NCI-H345 treated with DMSO at 0.1 percent for 48 hours (cell line): ENCODE data around the gene REC114.
"Not testable (repeated sequence)": the region's sequence is repeated elsewhere in the genome, so short reads cannot be mapped to it uniquely, and the experiment has no call there.

Experiments used
- DNase-seq: peaks from one replicate; lab custom pipeline; 2025; ENCODE audit not compliant: unreplicated experiment; lab: John Stamatoyannopoulos, UW

REC114 gene

GRCh38 chr15:73573572-73573971 lies 130.6 kb downstream of the REC114 start:
- DNase-seq: no peak

DNA sequence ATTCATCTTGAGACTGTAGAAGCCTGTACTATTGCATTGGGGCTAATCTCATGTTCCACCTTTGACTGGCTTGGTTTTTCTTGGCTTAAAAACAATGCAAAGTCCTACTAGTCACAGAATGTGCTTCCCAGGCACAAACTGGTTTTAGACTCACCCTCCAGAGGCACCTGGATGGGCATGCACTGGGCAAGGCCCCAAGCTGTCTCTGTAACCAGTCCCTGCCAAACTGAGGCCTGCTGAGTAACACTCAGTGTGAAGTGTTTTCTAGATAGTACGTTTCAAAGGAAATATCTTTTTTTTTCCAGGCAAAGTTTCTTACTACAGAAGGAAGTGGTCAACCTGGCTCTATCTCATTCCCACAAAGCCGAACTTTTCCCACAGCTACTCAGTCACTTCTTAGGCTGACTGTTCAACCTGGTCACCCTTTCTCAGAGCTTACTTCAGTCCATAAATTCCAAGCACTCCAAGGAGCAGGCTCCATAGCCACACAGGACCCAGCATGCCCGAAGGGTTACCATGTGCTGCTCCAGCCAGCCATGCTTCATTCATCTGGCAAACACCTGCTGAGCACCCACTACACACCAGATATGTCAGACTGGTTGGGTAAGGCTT lies 132.8 kb downstream of the REC114 start:
- DNase-seq: no peak

- DNase-seq: not testable (repeated sequence)
Measured at GRCh38 chr15:73577593-73577992, 134.6 kb downstream of the REC114 start.

DNA sequence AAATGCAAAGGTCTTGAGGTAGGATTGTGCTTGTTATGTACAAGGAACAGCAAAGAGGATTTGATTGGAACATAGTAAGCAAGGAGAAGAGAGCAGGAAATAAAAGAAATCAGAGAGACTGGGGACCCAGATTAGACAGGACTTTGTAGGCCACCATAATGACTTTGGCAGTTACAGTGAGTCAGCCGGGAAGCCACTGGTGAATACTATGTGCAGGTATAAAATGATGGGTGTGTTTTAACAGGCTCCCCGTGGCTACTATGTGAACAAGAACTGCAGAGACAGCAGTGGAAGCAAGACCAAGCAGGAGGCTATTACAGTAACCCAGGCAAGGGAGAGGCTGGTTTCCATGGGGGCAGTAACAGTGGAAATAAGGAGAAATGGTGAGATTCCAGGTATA lies 135.1 kb downstream of the REC114 start:
- no peak for DNase-seq

DNA sequence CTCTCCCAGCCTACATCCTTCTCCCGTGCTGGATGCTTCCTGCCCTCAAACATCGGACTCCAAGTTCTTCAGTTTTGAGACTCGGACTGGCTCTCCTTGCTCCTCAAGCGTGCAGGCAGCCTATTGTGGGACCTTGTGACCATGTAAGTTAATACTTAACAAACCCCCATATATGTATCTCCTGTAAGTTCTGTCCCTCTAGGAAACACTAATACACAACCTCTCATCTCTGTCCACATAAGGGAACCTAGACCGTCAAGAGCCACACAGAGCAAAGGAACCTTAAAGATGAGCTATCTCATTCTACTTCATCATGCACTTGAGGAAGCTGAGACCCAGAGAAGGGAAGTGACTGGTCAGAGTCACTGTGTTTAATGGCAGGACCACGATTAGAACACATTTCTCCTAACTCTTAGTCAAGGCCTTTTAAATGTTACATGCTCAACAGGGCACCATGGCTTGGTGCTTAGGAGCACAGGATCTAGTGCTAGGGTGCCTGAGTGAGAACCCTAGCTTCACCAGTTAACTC lies 140.0 kb downstream of the REC114 start:
- DNase-seq: no peak

DNA sequence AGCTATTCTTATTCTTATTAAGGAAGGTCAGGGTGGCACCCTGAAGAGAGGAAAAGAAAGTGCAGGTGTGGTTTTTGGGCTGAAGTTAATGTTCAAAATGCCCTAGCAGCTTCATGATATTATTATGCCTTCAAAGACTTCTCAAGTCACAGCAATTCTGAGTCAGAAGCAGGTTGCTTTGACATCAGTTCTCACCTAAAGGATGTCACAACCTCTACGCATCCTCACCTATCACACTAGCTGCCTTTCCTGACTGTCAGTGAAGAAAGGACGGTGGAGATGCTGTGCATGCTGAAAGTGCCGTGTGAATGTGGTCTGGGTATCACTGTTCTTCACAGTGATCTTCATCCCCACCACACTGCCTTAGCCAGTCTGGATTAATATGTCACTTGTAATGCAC lies 140.6 kb downstream of the REC114 start:
- no peak for DNase-seq

DNA sequence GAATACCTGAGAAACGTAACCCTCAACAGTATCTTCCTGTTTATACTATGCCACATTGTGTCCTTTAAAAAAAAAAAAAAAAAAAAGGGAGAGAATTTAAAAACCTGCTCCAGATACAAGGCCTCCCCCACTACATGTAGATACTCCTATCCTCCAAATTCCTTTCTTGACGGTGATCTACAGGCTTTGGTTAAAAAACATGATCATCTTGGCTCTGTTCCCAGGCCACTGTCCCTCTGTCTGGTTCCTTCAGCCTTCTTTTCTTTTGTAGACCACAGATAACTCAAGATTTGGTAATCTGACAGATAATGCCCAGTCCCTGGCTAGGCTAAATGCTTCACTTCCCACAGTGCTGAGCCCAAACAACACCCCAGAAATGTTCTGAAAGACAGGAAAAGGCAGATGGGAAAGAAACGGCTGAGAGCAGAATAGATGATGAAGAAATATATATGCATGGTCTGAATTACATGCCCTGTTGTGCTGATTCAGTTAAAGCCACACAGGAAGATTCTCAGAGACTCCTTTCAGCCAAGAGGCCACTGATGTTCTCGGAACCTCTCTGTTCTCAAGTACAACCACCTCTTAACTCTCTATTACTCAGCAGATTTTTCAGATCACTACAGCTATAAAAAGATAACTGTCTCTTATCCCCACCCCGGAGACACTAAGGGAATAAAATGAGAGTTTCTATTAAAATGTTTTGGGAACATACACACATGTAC lies 141.9 kb downstream of the REC114 start:
- no peak for DNase-seq

DNA sequence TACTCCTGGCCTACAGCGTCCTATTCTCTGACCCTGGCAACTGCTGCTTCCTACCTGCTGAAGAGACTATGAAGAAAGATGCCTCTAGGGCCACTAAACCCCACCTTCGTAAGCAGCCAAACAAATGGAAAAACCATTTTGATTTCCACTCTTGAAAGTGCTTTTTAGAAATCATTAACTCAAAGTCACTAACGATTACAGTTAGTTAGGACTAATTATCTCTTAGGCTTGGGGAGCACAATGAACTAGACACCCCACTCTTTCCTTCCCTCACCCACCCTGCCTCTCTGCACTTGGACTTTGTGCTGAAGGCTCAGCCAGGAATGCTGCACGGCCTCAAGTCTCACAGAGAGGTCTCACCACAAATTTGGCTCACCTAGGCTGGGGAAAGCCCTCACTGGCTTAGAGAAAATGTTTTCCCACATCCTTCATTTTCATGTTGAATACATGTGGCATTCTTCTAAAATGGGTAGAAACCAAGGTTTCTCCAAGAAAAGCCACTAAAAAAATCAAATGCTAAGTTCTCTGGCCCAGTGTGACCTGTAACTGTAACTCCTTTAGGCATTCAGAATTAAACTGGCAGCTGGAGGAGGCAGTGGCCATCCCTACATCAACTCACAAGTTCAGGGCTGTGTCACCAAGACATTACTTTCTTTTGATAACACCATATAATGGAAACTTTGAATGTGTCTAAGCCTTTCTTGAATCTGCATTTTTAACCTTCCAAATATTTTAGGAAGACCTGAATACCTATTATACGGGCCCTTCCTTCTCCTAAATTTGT lies 143.1 kb downstream of the REC114 start:
- DNase-seq: no peak

DNA sequence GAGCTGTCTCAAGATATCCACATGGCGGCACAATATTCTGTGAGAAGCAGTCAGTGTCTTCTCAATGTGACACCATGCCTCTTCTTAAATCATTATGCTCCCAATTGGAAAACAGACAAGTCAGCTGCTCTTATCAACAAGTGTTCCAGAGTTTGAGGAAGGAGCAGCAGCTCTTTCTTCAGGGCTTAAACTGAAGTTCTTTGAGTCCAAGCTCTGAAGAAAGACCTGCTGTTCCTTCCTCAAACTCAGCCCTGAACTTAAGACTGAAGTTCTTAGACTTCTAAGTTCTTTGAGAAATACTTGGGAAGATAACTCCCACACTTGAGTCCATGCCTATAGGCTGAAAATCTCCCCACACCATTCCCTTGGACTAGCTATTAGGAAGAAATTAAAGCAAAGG lies 146.8 kb downstream of the REC114 start:
- DNase-seq: no peak

GRCh38 chr15:73590263-73590662 lies 147.3 kb downstream of the REC114 start:
- no peak for DNase-seq

DNA sequence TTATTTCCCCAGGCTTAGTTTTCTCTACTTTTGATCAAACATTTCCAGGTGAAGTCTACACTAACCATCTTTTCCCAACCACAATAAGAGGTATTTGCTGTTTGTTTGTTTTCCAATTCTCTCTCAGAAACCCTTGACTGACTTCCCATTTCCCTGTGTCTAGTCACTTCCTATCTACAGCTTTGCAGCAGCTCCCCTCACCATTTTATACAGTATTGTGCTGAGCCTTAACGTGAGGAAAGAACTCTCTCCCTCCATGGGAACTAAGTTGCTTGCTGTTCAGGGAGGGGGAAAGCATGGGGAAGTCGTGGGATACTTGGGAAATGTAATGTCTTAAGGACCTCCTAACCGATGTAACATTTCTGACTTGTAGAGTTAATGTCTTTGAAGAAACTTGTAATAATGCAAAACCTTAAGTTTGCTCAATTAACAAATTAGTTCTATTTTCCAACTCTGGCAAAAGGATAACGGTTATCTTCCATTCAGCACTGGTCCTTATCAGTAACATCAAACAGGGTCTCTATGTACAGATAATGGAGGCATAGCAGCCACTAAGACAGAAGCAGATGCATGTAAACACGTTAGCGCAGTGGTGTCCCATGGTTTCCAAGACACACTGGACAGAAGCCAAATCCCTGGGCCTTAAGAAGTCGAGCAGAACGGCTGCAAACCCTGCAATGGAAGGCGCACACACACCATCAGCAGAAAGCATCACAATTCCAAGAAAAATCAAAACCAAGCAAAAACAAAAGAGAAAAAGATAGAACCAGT lies 150.5 kb downstream of the REC114 start:
- peak; percentile 26 for DNase-seq

GRCh38 chr15:73594109-73594508 lies 151.1 kb downstream of the REC114 start:
- DNase-seq: no peak

DNA sequence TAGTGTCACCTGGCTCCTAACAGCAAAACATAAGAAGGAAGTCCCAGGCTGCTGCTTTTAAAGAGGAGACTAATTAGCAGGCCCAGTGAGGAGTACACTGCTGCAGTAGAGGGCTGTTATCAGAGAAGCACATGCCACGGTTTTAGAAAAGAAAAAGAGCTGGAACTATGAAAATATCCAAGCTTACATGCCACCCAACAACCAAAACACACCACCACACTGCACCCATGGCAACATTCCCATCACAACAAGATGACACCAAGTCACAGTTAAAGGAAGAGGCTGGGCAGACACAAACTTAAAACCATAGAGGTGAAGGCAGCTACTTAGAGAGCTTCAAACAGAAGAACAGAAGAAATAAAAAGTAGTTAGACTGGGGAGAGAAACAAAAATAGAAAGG lies 153.2 kb downstream of the REC114 start:
- no peak for DNase-seq

DNA sequence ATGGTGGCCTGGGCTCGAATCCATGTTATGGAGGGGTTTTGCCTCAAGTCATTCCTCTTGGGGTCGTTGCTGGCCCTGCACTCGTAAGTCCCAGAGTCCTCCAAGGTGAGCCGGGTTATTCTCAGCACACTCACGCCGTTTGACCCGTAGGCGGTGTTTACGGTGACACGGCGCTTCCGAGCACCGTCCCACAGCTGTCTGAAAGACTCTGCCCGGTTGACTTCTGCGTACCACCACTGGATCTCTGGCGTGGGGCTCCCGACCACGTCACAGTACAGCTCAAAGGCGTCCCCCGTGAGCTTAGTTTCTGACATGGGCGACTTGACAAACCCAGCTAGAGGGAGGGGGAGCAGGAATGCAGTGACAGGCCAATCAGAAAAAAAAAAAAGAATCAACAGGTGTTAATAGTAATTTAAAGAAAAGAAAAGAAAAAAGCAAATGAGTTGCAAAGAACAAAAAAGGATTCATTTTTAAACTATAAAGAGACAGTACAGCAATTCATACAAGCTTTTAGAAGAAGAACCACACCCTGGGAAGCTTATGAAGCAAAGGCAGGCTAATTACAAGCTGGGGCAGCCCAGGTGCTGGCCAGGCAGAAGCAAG lies 154.2 kb downstream of the REC114 start:
- no peak for DNase-seq

GRCh38 chr15:73598530-73599160 lies 155.7 kb downstream of the REC114 start:
- no peak for DNase-seq

GRCh38 chr15:73599934-73600333 lies 157.0 kb downstream of the REC114 start:
- no peak for DNase-seq

DNA sequence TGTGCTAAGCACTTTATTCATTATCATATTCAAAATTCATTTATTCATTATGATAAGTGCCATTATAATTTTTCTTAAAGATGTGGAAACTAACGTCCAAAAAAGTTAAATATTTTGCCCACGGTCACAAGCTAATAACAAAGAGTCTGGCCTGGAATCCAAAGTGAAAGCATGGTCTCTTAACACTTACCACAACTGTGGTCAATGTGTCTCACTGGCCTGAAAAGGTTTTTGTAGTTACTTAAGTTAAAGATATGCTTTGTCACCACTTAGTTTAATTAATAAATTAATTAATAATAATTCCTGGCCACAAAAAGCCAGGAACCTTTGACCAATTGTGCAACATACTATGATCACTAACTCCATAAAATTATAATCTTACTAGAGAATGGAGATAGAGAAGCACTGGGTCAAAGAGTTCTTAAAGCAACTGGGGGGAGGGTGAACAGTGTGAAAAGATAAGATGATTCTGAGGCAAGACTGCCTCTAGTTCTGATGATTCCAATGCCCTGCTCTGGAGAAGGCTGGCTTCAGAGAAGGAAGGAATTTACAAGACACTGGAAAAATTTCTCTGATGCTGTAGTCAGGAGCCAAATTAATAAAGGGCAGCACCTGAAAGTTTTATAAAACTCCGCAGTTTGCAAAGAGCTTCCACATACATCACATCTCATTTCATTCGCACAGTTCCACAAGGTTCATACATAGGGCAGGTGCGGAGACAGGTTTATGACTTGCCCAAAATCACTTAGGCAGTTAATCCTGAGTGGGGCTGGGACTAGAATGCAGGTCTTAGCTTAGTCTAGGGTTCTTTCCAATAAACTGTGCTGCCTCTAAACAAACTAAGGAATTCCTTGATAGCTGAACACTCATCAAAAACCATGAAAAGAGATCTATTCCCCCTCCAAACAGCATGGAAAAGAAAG lies 157.7 kb downstream of the REC114 start:
- DNase-seq: no peak

DNA sequence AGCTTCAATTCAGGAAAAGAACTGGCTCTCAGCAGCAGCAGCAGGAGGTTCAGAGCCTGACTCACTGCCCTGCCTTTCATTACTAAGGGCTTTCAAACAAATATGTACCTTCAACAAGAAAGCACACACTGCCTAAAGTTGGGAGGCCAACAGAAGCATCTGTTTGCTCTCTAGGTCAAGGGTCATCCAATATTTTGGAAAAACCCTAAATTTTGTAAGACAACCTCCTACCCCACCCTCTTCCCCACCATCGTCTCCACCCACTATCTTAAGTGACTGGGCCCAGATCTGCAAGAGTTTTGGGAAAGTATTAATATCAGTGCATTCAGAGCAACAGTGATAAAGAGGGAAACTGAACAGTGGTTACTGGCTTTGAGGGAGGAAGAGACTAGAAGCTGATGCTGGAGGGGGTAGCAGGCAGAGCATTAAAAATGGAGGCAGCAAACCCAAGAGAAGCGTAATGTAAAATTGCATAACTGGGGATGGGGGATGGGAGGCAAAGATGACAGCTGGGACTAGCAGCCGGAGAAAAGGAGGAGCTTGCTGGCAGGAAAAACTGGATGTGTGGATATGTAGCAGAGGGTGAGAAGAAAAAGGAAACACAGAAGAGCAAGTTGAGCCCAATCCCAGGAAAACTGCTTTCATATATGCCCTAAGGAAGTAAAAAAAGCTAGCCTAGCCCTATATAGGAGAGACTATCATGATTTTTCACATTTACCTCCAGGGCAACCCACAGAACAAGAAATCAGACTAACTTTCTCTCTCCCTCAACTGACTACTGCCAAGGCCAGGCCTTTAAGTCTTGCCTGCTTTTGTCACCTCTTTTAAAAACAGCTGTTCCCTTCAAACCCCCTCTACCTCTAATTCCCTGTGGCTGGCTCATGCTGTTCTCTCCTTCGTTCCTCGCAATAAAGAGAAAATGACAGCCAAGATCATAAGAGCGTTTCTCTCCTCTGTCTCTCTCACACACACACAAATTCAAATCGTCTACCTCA lies 158.8 kb downstream of the REC114 start:
- no peak for DNase-seq
